Esophagus muscularis mucosa (tissue), 4 donors: ENCODE data around the gene PTPRN2. TPM values are rescaled to one million over a fixed set of nuclear protein-coding genes. Genes with fewer than 3 reads are reported as not detected.

Experiments
- DNase-seq: peaks from one replicate; pipeline ENCODE4 v3.0.0-alpha.2; 2017; ENCODE audit errors: extremely low spot score
- H3K27ac ChIP-seq, 4 donors: fragments of 200-600 bp; sonication (generic); replicated peaks in 1 of 4; 1 replicate in 3 of 4; 2 replicates in 1 of 4; pipeline ENCODE4 v1.5.1; 2016 to 2019; ENCODE audit warnings: mild to moderate bottlenecking in 1 of 4
- H3K27me3 ChIP-seq, 4 donors: fragments of 200-600 bp; sonication (generic); one replicate each; pipeline versions ENCODE4 v1.5.1 to v1.6.0; 2016 to 2019
- H3K36me3 ChIP-seq, 4 donors: fragments of 200-600 bp; sonication (generic); one replicate each; pipeline ENCODE4 v1.5.1; 2016 to 2019
- H3K4me1 ChIP-seq, 4 donors: fragments of 200-600 bp; sonication (generic); one replicate each; pipeline ENCODE4 v1.5.1; 2016 to 2019
- H3K4me3 ChIP-seq, 4 donors: fragments of 200-600 bp; sonication (generic); 1 replicate in 2 of 4; 2 replicates in 2 of 4; pipeline ENCODE4 v1.5.1; 2016 to 2019; ENCODE audit warnings: mild to moderate bottlenecking in 4 of 4, moderate library complexity in 1 of 4
- H3K9me3 ChIP-seq, 4 donors: fragments of 200-600 bp; sonication (generic); 1 replicate in 3 of 4; 2 replicates in 1 of 4; pipeline ENCODE4 v1.5.1; 2016 to 2019
- EP300 ChIP-seq: sonication (generic); formaldehyde crosslinking; IDR thresholded peaks from one replicate; pipeline ENCODE4 v1.6.1; 2017; ENCODE audit warnings: antibody characterized with exemption
- POLR2A ChIP-seq: fragments of 450-650 bp; IDR thresholded peaks from one replicate; pipeline ENCODE4 v1.6.1; 2017; ENCODE audit warnings: antibody characterized with exemption, moderate library complexity, mild to moderate bottlenecking, low read depth
- POLR2AphosphoS5 ChIP-seq, 2 donors: sonication (generic); formaldehyde crosslinking; IDR thresholded peaks; one replicate each; pipeline ENCODE4 v1.6.1; 2017; ENCODE audit warnings: antibody characterized with exemption in 2 of 2
- WGBS: methylation state at CpG from one replicate; pipeline ENCODE4 v1.1.5; 2018; 5-methylcytosine and 5-hydroxymethylcytosine counted together
- intact Hi-C: fragments of 100-400 bp; cut with DNase I; formaldehyde crosslinking; loops from one replicate; pipeline ENCODE4 v1.15.1; 2023
- total RNA-seq, 4 donors: library from RNA; depleted of rRNA; stranded (reverse); fragments of >200 nt; gene quantifications; one replicate each; pipeline versions ENCODE4 v1.1.0 to v1.2.1, GENCODE V29; 2016
- TF ChIP-seq, protein P1 (sequence below), 3 experiments: fragments of 200-600 bp in 2 of 3; fragments of 450-650 bp in 1 of 3; sonication (generic) in 2 of 3; IDR thresholded peaks; one replicate each; pipeline ENCODE4 v1.5.1; 2017 to 2019; ENCODE audit warnings: antibody characterized with exemption in 3 of 3, mild to moderate bottlenecking in 2 of 3, moderate library complexity in 1 of 3

The PTPRN2 gene
- total RNA-seq, 4 donors from 2014 or later: 2.1 to 3.1 (median 3.1) TPM

DNA sequence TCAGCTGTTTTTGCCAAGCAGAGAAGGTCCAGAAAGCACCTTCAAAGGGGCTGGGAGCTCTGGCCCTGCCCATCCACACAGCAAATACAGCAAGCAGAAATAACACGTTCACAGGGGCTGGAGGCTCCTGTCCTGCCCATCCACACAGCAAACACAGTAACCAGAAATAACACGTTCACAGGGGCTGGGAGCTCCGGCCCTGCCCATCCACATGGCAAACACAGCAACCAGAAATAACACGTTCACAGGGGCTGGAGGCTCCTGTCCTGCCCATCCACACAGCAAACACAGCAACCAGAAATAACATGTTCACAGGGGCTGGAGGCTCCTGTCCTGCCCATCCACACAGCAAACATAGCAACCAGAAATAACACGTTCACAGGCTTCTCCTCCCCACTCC lies 558.1 kb downstream of the PTPRN2 start:
- WGBS: 75% methylated on average over 4 of the region's 5 CpGs
- H3K36me3 ChIP-seq: no peaks in the 10 kb centered on the region
- no peaks in the 10 kb centered on the region for H3K4me1 ChIP-seq
- H3K27ac ChIP-seq: no peak overlapping the region
- peaks cover 0 to 6% (median 3%) of the 10 kb centered on the region in 4 donors for H3K9me3 ChIP-seq
- TF ChIP-seq, protein P1, sequence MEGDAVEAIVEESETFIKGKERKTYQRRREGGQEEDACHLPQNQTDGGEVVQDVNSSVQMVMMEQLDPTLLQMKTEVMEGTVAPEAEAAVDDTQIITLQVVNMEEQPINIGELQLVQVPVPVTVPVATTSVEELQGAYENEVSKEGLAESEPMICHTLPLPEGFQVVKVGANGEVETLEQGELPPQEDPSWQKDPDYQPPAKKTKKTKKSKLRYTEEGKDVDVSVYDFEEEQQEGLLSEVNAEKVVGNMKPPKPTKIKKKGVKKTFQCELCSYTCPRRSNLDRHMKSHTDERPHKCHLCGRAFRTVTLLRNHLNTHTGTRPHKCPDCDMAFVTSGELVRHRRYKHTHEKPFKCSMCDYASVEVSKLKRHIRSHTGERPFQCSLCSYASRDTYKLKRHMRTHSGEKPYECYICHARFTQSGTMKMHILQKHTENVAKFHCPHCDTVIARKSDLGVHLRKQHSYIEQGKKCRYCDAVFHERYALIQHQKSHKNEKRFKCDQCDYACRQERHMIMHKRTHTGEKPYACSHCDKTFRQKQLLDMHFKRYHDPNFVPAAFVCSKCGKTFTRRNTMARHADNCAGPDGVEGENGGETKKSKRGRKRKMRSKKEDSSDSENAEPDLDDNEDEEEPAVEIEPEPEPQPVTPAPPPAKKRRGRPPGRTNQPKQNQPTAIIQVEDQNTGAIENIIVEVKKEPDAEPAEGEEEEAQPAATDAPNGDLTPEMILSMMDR (IDR thresholded peaks at IDR 0.05): no peak
- no peak for TF ChIP-seq POLR2AphosphoS5 (IDR thresholded peaks at IDR 0.05)
- no peak for TF ChIP-seq POLR2A
- peaks cover 0 to 4% (median 0%) of the 10 kb centered on the region in 4 donors for H3K27me3 ChIP-seq
- no peak for DNase-seq
- intact Hi-C loops: no loop called here
- H3K4me3 ChIP-seq: no peak overlapping the region

DNA sequence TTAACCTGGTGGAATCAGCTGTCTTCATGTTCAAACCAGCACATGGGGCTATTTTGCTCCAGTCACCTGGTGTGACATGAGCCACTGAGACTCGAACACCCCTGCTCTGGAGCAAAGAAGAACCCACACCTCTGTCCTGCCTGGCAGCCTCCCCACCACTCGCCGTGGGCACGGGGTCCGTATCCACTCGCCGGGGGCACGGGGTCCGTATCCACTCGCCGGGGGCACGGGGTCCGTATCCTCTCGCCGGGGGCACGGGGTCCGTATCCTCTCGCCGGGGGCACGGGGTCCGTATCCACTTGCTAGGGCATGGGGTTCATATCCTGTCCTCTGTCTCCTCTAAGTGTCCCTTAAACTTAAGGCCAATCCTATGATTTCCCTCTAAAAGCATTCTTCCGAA lies 558.7 kb downstream of the PTPRN2 start:
- intact Hi-C loops: no loop called here
- Histone ChIP-seq H3K4me3 (no peak overlapping the region), H3K9me3 (peaks cover 0 to 5% (median 2%) of the 10 kb centered on the region in 4 donors), H3K36me3 (no peaks in the 10 kb centered on the region), H3K27ac (no peak overlapping the region), H3K27me3 (peaks cover 0 to 4% (median 0%) of the 10 kb centered on the region in 4 donors), H3K4me1 (no peaks in the 10 kb centered on the region)
- 89% methylated on average over 10 of the region's 22 CpGs for WGBS
- DNase-seq: no peak
- TF ChIP-seq POLR2AphosphoS5 (IDR thresholded peaks at IDR 0.05): no peak
- TF ChIP-seq, protein P1 (IDR thresholded peaks at IDR 0.05): no peak
- no peak for TF ChIP-seq EP300
- TF ChIP-seq POLR2A: no peak

DNA sequence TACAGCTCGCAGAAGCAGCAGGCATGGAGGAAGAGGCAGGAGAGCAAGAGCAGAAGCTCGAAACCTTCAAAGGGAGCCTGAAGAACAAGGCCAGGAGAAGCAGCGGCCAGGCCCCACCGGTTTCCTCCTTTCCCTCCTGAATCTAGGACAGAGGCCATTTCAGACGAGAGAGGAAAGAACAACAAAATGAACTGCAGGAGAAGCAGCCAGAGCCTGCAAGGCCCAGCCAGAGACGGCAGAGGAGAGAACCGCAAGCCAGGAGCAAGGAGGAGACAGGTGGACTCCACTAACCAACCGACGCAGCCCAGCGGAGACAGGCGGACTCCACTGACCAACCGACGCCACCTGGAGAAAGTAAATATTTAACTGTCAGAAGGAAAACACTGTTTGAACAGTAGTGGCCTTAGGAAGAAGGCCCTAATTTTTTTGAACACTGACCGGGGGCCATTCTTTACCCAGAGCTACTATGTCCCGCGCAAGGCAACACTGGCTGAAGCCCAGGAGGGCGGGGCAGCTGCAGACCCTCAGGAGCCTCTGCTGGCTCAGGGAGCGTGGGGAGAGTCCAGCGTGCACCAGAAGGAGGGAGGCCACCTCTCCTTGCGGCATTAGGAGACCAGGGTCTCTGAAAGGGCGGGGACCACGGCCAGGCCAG lies 559.2 kb downstream of the PTPRN2 start:
- TF ChIP-seq EP300: no peak
- TF ChIP-seq POLR2A: no peak
- Histone ChIP-seq H3K9me3 (no peaks in the 10 kb centered on the region), H3K36me3 (no peaks in the 10 kb centered on the region), H3K27me3 (peaks cover 0 to 4% (median 0%) of the 10 kb centered on the region in 4 donors), H3K4me1 (no peaks in the 10 kb centered on the region), H3K4me3 (no peak overlapping the region), H3K27ac (no peak overlapping the region)
- DNase-seq: no peak
- 71% methylated on average over 19 of the region's 22 CpGs for WGBS
- intact Hi-C loops: no loop called here

DNA sequence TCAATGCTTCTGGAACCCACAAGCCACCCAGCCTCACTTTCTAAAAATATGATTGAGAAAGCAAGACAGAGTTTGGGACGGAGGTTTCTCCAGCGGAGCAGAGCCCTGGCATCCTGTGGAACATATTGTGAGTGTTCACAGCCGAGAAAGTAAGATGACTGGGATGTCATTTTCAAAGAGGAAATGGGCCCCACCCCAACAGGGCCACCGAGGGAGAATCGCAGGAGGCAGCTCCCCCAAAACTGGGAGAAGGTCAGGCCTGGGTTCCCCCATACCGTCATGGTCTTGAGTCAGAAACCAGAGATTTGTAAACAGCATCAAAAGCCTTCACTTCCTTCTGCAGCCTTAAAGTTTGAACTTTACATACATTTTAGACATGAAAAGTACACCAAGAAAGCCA lies 560.0 kb downstream of the PTPRN2 start:
- intact Hi-C loops: no loop called here
- DNase-seq: no peak
- H3K4me1 ChIP-seq: no peaks in the 10 kb centered on the region
- WGBS: 75% methylated on average over 6 of the region's 6 CpGs
- H3K27ac ChIP-seq: no peak overlapping the region
- no peaks in the 10 kb centered on the region for H3K36me3 ChIP-seq
- peaks cover 0 to 4% (median 0%) of the 10 kb centered on the region in 4 donors for H3K27me3 ChIP-seq
- H3K4me3 ChIP-seq: no peak overlapping the region
- TF ChIP-seq EP300 (no peak), POLR2AphosphoS5 (IDR thresholded peaks at IDR 0.05) (no peak)
- TF ChIP-seq, protein P1 (IDR thresholded peaks at IDR 0.05): no peak
- no peaks in the 10 kb centered on the region for H3K9me3 ChIP-seq

DNA sequence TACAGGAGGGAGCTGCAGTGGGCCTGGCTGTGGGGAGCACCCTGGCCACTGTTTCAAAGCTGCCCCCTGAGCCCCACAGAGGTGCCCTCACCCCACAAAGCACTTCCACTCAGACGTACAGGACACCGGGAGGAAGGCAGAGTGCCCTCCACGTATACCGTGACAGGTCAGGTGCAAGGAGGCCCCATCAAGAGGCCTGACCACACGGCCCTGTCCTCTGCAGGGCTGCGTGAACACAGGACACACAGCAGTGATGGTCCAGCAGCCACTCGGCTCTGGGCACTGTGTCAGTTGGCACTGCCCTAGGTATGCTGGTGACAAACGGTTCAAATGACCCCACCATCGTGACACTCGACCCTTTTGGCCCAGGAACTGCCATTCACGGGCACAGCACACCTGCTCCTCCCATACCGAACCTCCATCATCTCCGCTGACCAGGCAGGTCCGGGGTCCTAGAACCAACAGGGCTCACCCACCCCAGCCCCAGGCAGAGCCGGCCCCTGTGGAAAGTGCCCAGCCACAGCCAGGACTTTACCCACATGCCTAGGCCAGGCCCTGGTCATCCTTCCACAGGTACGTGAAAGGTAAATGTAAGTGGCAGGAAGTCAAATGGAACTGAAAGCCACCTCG lies 560.9 kb downstream of the PTPRN2 start:
- H3K27me3 ChIP-seq: peaks cover 0 to under 1% (median 0%) of the 10 kb centered on the region in 4 donors
- no peak for DNase-seq
- H3K27ac ChIP-seq: no peak overlapping the region
- no peaks in the 10 kb centered on the region for H3K36me3 ChIP-seq
- intact Hi-C loops: no loop called here
- H3K9me3 ChIP-seq: no peaks in the 10 kb centered on the region
- no peaks in the 10 kb centered on the region for H3K4me1 ChIP-seq
- WGBS: 97% methylated on average over 8 of the region's 17 CpGs
- no peak overlapping the region for H3K4me3 ChIP-seq
- TF ChIP-seq POLR2AphosphoS5 (IDR thresholded peaks at IDR 0.05) (no peak), POLR2A (no peak), EP300 (no peak)
- TF ChIP-seq, protein P1 (IDR thresholded peaks at IDR 0.05): no peak
